GDM1 (cell line): ENCODE results near the gene INTS14.
"Not testable (repeated sequence)": the region's sequence is repeated elsewhere in the genome, so short reads cannot be mapped to it uniquely, and the experiment has no call there.

Source experiments
- DNase-seq: peaks from one replicate; lab custom pipeline; 2025; lab: John Stamatoyannopoulos, UW

The INTS14 gene

DNA sequence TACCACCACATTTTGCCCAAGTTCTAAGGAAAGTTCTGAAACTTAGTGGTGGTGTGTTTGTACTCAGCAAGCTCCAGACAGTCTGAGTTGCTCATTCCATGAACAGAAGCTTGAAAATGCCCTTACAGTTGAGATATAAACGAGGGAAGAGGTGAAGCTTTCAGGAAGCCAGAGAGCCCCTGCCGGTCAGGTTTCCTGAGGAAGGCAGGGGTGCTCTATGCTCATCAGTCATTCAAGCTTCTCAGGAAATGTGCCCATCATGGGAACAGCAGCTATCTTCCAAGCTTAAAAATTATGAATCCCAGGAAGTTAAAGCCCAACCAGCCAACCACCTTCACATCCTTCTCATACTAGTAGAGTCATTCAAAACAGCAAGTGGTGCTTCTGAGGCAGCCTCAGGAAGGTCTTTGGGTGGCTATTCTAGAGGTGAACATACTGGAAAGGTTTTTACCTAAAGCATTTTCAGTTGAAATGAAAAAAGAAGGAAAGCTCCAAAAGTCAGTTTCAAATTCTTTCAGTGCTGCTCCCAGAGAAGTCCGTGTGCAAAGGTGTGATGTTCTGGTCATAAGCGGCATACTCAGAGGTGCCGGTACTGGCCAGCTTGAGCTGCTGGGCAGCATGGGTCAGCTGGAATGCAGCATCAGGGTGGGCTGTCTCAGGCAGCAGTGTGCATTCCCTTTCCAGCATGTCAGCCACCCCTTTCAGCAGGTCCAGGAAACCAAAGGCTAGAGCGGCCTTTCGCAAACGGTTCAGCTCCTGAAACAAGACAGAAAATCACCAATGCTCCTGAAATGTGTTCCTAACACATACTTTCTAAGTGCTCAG is 31.8 kb downstream of the INTS14 start:
- DNase-seq, result no peak

GRCh38 chr15:65577129-65577996 is 33.6 kb downstream of the INTS14 start:
- no peak for DNase-seq

GRCh38 chr15:65576664-65577063 is 34.3 kb downstream of the INTS14 start:
- DNase-seq, result no peak

GRCh38 chr15:65571971-65572370 is 39.0 kb downstream of the INTS14 start:
- no peak for DNase-seq

DNA sequence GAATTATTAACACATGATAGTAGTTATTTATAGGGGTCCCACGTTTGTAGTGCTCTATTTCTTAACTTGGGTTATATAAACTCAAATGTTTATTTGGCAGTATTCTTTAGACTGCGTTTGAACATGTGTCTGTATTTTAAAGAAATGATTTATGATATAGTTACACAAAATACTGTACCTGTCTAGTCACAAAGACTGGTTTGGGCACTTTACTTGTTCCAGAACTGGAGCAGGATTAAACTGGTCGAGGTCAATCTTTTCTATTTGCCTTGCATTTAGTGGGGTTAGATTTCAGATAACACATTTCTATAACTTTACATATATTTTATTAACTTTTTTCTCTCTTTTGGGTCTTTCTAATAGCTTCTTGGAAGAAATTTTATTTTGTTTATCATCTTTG is 41.2 kb downstream of the INTS14 start:
- no peak for DNase-seq

GRCh38 chr15:65561934-65562333 is 49.0 kb downstream of the INTS14 start:
- DNase-seq, result no peak

GRCh38 chr15:65559941-65560340 is 51.0 kb downstream of the INTS14 start:
- no peak for DNase-seq

- DNase-seq, result no peak
Observed at GRCh38 chr15:65558997-65559760, 51.8 kb downstream of the INTS14 start.

DNA sequence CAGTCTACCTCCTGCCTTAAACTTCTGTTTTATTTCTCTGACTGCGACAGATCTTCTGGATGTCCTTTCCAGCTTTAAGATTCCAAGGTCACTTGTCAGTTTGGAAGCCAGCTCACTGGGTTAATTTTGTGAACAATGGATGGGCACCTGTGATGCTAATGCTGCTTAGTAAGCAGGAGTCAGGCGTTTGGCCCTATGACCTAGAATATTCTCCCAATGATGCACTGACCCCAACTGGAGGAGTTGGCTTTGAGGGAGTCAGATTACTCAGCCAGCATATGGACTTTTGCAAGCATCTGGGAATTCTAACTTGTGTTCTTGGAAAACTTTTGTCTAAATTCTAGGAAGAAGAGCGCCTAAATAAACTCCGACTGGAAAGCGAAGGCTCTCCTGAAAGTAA is 52.6 kb downstream of the INTS14 start:
- no peak for DNase-seq

- no peak for DNase-seq
Observed at GRCh38 chr15:65556622-65557021, 54.3 kb downstream of the INTS14 start.

DNA sequence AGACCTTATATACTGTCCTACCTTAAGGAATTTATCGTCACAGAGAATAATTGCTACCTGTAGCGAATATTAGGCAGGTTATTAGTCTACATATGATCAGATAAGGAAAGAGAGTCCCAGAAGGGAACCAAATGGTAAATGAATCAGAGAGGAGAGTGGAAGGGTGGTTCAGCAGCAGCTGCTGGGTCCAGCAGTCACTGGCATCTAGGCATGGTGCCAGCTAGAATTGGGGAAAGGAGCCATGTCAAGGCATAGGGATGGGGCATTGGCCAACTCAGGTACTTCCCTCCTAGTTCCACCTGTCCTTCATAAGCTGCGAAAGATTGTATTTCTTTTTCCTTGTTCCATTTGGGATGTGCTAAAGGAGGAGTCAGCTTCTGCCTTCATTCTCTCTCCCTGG is 57.2 kb downstream of the INTS14 start:
- DNase-seq, result no peak

- DNase-seq, result not testable (repeated sequence)
Observed at GRCh38 chr15:65552851-65553250, 58.1 kb downstream of the INTS14 start.

DNA sequence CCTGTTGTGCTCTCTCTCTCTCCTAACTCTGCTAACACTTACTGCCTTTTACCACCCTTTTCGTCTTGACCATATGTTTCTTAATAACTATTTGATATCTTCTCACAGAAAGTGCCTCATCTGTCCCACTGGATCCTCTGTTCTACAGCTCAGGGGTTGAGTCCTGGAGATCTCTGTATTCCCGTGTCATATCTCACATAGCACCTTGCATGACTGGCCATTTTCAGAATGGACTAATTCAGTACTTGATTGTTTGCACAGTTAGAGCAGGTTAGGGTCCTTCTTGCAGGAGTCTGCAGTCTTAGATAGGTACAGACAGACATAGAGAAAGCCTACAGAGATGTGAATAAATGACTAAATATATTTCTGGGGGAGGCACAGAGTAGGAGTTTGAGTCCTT is 59.7 kb downstream of the INTS14 start:
- DNase-seq, result no peak

DNA sequence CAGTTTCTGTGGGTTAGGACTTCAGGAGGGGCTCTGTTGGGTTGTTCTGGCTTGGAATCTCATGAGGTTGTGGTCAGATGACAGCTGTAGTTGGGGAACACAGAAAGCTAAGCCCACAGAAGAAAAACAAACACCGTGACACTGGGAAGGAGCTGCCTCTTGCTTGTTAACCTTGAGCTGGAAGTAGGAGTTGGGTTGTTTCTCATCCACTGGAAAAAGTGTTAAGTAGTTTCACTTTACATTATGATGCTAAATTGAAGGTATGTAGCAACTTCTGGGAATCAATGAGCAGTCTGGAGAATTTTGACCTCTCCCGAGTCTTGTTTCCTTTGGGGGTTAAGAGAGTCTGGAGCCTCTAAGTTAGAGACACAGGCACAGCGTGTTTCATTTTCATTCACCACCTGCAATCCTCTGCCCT is 60.2 kb downstream of the INTS14 start:
- DNase-seq, result no peak

GRCh38 chr15:65549288-65549687 is 61.6 kb downstream of the INTS14 start:
- not testable (repeated sequence) for DNase-seq

- DNase-seq, result no peak
Observed at GRCh38 chr15:65547841-65548240, 63.1 kb downstream of the INTS14 start.

GRCh38 chr15:65541231-65541820 is 69.6 kb downstream of the INTS14 start:
- no peak for DNase-seq

GRCh38 chr15:65540314-65540713 is 70.6 kb downstream of the INTS14 start:
- no peak for DNase-seq

GRCh38 chr15:65535192-65535591 is 75.7 kb downstream of the INTS14 start:
- DNase-seq, result no peak

DNA sequence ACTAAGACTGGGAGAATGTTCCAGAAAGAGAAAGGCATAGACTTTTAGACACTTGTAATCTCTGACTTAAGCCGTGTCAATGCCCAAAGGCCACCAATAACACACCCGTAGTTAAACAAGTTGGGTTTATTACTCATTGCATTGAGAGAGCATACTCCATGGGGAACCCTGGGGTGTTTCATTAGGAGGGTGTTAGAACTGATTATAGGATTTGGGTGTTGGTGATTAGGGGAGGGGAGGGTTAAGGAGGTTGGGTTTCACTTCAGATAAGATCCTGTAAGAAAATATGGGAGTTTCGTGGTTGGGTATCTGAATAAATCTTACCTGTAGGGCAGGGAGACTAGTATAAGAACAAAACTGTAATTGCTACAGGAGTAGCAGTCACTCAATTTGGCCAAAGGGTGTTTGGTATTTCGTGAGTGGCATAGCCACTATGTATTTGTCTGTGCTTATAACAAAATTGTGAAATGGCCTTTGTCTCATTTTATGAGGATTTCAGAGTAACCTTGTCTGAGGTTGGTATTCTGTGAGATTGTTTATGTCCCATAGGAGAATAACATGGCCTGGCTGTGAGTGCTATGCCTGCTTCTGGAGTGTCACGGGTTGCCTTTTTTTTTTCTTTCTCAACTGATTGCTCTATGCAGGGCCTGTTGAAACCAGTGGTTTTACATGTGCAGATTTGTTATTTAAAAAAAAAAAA is 77.7 kb downstream of the INTS14 start:
- DNase-seq, result no peak

- DNase-seq, result no peak
Observed at GRCh38 chr15:65532738-65533051, 78.2 kb downstream of the INTS14 start.
